Lower lobe of right lung (tissue), 2 donors: ENCODE data around the gene CLEC3A. TPM values are rescaled to one million over a fixed set of nuclear protein-coding genes. Genes with fewer than 3 reads are reported as not detected.

Source experiments
- ATAC-seq, 2 donors: fragments of 200-7000 bp; cut with Tn5 transposase; one replicate each; pipeline ENCODE4 v1.9.1; 2020 to 2022; ENCODE audit warnings: mild to moderate bottlenecking in 2 of 2, moderate library complexity in 2 of 2
- DNase-seq: peaks from one replicate; pipeline ENCODE4 v3.0.0-alpha.2; 2020
- H3K27ac ChIP-seq: fragments of 200-600 bp; one replicate; pipeline ENCODE4 v1.8.0; 2022
- H3K27me3 ChIP-seq: fragments of 200-600 bp; one replicate; pipeline ENCODE4 v1.8.0; 2022; ENCODE audit warnings: low read depth
- H3K36me3 ChIP-seq: fragments of 200-600 bp; one replicate; pipeline ENCODE4 v1.8.0; 2022; ENCODE audit warnings: mild to moderate bottlenecking
- H3K4me1 ChIP-seq: fragments of 200-600 bp; one replicate; pipeline ENCODE4 v1.8.0; 2022
- H3K4me3 ChIP-seq: fragments of 200-600 bp; one replicate; pipeline ENCODE4 v1.8.0; 2022; ENCODE audit warnings: mild to moderate bottlenecking
- H3K9me3 ChIP-seq: fragments of 200-600 bp; one replicate; pipeline ENCODE4 v1.8.0; 2022
- CTCF ChIP-seq: fragments of 200-600 bp; IDR thresholded peaks from one replicate; pipeline ENCODE4 v1.8.0; 2022; ENCODE audit warnings: antibody characterized with exemption, mild to moderate bottlenecking
- intact Hi-C: fragments of 100-400 bp; cut with DNase I; formaldehyde crosslinking; loops from one replicate; pipeline ENCODE4 v1.11.0; 2022
- total RNA-seq: library from RNA; stranded (reverse); fragmentation: NEBNext Ultra II Directional; extraction: Animal tissue kit (Norgen Biotek cat#: 25700); gene quantifications from one replicate; pipeline ENCODE4 v1.2.1, GENCODE V29; 2021
- donor health status: DM: no; HTN: yes; CAD: no; lungs with severe emphysema.

The CLEC3A gene
- total RNA-seq, 1 donor from 2014 or later = not detected

- ATAC-seq (no peak), DNase-seq (no peak)
- H3K9me3 ChIP-seq = no peaks in the 10 kb centered on the region
These were observed 26.4 kb upstream of the CLEC3A start for GRCh38 chr16:77995843-77996455.

GRCh38 chr16:77998350-77999023 lies 23.9 kb upstream of the CLEC3A start:
- no peak for ATAC-seq
- H3K27me3 ChIP-seq = no peaks in the 10 kb centered on the region
- no peak for TF ChIP-seq CTCF
- H3K4me3 ChIP-seq = no peak overlapping the region
- intact Hi-C loops = no loop called here
- H3K9me3 ChIP-seq = no peaks in the 10 kb centered on the region
- no peak overlapping the region for H3K27ac ChIP-seq
- no peaks in the 10 kb centered on the region for H3K36me3 ChIP-seq
- H3K4me1 ChIP-seq = no peaks in the 10 kb centered on the region
- DNase-seq = no peak

More at GRCh38 chr16:77995843-77996455, 26.4 kb upstream of the CLEC3A start:
- no peak overlapping the region for H3K27ac ChIP-seq
- no peaks in the 10 kb centered on the region for H3K36me3 ChIP-seq
- no peak overlapping the region for H3K4me3 ChIP-seq
- no peaks in the 10 kb centered on the region for H3K4me1 ChIP-seq
- intact Hi-C loops = no loop called here
- H3K27me3 ChIP-seq = no peaks in the 10 kb centered on the region
- no peak for TF ChIP-seq CTCF

DNA sequence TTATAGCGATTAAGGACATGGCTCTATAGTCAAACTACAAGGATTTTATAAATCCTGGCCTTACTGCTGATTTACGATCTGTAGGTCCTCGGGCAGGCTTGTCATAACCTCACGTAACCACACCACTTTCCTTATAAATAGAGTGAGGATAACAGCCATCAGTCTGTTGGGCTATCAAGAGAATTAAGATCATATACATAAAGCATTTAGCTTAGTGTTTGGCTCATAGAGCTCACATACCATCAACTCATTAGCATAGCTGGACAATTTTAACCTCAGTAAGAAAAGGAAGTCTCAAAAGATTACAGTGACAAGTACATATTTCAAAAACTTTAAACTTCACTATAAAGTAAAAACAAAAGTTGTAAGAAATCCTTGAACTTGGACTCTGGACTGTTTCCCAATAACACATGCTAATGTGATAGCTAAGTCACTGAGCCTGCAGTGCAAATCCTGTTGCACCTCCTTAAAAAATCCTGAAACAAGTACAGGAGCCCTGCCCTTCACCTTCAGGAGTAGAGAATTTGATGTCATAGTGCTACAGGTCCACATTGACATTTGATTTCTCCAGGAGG lies 20.8 kb upstream of the CLEC3A start:
- DNase-seq (no peak), ATAC-seq (no peak)
- H3K4me3 ChIP-seq = no peak overlapping the region
- TF ChIP-seq CTCF = no peak
- H3K27ac ChIP-seq = no peak overlapping the region
- H3K9me3 ChIP-seq = no peaks in the 10 kb centered on the region
- no peaks in the 10 kb centered on the region for H3K36me3 ChIP-seq
- intact Hi-C loops = no loop called here
- H3K4me1 ChIP-seq = no peaks in the 10 kb centered on the region
- H3K27me3 ChIP-seq = no peaks in the 10 kb centered on the region

DNA sequence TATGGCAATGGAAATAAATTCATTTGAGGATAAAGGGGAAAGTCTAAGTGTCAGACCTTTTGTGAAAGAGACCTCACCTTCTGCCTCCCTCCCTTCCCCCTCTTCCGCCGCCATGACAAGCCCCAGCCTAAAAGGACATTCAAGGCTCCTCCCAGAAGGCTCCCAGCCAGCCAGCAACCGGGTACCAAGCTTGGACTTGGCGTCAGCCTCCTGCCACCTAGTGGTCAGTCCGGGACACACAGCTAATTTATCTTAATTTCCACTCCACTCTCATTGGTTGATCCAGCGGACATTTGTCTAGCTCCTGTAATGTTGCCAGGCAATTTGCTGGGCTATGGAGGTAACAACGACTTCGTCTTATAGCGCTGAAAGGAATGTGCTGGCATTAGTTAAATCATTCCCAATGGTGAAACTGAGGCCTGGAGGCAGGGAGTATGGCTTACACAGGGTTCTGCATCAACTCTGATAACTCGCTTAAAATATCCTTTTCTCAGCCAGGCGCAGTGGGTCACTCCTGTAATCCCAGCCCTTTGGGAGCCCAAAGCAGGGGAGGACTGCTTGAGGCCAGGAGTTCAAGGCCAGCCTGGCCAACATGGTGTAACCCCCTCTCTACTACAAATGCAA lies 19.3 kb upstream of the CLEC3A start:
- intact Hi-C loops = no loop called here
- Histone ChIP-seq H3K36me3 (no peaks in the 10 kb centered on the region), H3K27ac (no peak overlapping the region), H3K4me3 (no peak overlapping the region), H3K27me3 (no peaks in the 10 kb centered on the region), H3K9me3 (no peaks in the 10 kb centered on the region), H3K4me1 (no peaks in the 10 kb centered on the region)
- ATAC-seq (peak; percentile 92 to 93), DNase-seq (peak; percentile 82)
- TF ChIP-seq CTCF = peak; percentile 86

DNA sequence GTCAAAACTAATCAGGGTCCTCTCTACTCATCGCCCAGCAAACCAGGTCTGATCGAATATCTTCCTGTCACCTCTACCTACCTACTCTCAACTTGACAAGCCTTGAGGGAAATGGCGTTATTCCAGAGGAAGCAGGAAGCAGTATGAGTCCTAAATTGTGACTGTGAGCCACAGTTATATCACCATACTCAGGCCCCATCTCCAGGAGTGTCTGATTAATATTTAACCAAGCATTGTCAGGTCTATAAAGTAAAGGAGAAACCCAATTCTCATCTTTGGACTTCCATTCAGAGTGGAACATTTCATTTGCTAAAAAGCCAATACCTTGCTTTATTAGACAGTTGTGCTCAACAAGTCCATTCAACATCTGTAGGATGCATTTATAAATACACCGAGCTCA lies 17.8 kb upstream of the CLEC3A start:
- no peaks in the 10 kb centered on the region for H3K36me3 ChIP-seq
- H3K27ac ChIP-seq = no peak overlapping the region
- H3K27me3 ChIP-seq = no peaks in the 10 kb centered on the region
- DNase-seq = no peak
- ATAC-seq = no peak
- H3K9me3 ChIP-seq = no peaks in the 10 kb centered on the region
- no peak for TF ChIP-seq CTCF
- no peak overlapping the region for H3K4me3 ChIP-seq
- intact Hi-C loops = no loop called here
- H3K4me1 ChIP-seq = no peaks in the 10 kb centered on the region
